K562 (cell line): ENCODE measurements around the gene IL34. TPM values are rescaled to one million over a fixed set of nuclear protein-coding genes. Genes with fewer than 3 reads are reported as not detected.

ENCODE experiments used
- ATAC-seq: fragments of 200-7000 bp; cut with Tn5 transposase; 3 replicates; pipeline ENCODE4 v1.9.1; 2020; ENCODE audit warnings: moderate library complexity
- BruUV-seq: library from RNA; stranded (reverse); fragments of 400-500 nt; replicated peaks from 2 replicates; lab custom pipeline; 2021; lab: Mats Ljungman, UMichigan
- CTCF ChIA-PET: fragments of 300-600 bp; formaldehyde crosslinking; extraction: SDS; loops from one replicate; lab custom pipeline; 2021; ENCODE audit warnings: low intra/inter-chr PET ratio; lab: Yijun Ruan, JAX
- POLR2A ChIA-PET: fragments of 300-600, 350-650 bp; sonication (Branson Sonifier 250); formaldehyde crosslinking; extraction: SDS; loops from one replicate; lab custom pipeline; 2021; ENCODE audit warnings: antibody characterized with exemption, inconsistent platforms; lab: Yijun Ruan, JAX
- DNase-seq, 4 experiments: peaks; one replicate each; pipeline versions ENCODE4 v3.0.0 to v3.0.0-alpha.2; 2011 to 2018; ENCODE audit warnings: low spot score in 3 of 4, mixed read lengths in 3 of 4; ENCODE audit errors: extremely low read depth in 1 of 4
- FAIRE-seq: peaks from 2 replicates; lab custom pipeline; 2011; peaks lifted over from hg19 to GRCh38; lab: Jason Lieb, UNC
- H2AFZ ChIP-seq: 2 replicates; pipeline ENCODE4 v1.6.0; 2011; ENCODE audit warnings: low read depth, low read length, control low read depth, inconsistent platforms
- H3K27ac ChIP-seq: fragments of 200-600 bp; 3 replicates; pipeline ENCODE4 v1.8.0; 2011; ENCODE audit warnings: low read depth, mild to moderate bottlenecking, control low read depth, inconsistent platforms, low read length, moderate library complexity, mixed read lengths; ENCODE audit errors: extremely low read depth
- H3K27me3 ChIP-seq, 2 experiments: fragments of 300-600 bp in 1 of 2; 2 replicates in 1 of 2; 3 replicates in 1 of 2; pipeline versions ENCODE4 v1.6.0 to v1.8.0; 2011; ENCODE audit warnings: inconsistent platforms in 2 of 2, low read length in 2 of 2, mild to moderate bottlenecking in 1 of 2, mixed read lengths in 1 of 2, moderate library complexity in 1 of 2; ENCODE audit not compliant: control insufficient read depth in 2 of 2, insufficient read depth in 2 of 2
- H3K36me3 ChIP-seq: fragments of 300-600 bp; 3 replicates; pipeline ENCODE4 v1.8.0; 2011; ENCODE audit warnings: mild to moderate bottlenecking, low read length, inconsistent platforms; ENCODE audit not compliant: control insufficient read depth, insufficient read depth
- H3K4me1 ChIP-seq, 2 experiments: fragments of 200-600 bp in 1 of 2; replicated peaks in 1 of 2; 2 replicates in 1 of 2; 3 replicates in 1 of 2; pipeline versions ENCODE4 v1.5.1 to v1.8.0; 2011; ENCODE audit warnings: inconsistent platforms in 2 of 2, low read length in 2 of 2, mild to moderate bottlenecking in 1 of 2, mixed read lengths in 1 of 2, moderate library complexity in 1 of 2; ENCODE audit not compliant: control insufficient read depth in 2 of 2, insufficient read depth in 2 of 2
- H3K4me2 ChIP-seq: 2 replicates; pipeline ENCODE4 v1.6.1; 2011; ENCODE audit warnings: low read length, control low read depth, inconsistent platforms, mixed read lengths; ENCODE audit not compliant: insufficient read depth
- H3K4me3 ChIP-seq: fragments of 200-600 bp; sonication (generic), shearing (Covaris generic); 2 replicates; pipeline ENCODE4 v1.5.1; 2016; ENCODE audit warnings: control low read depth, inconsistent platforms
- H3K79me2 ChIP-seq: fragments of 200-600 bp; 3 replicates; pipeline ENCODE4 v1.8.0; 2011; ENCODE audit warnings: low read length, inconsistent platforms; ENCODE audit not compliant: control insufficient read depth, insufficient read depth
- H3K9ac ChIP-seq, 2 experiments: 2 replicates each; pipeline versions ENCODE4 v1.6.0 to v1.6.1; 2011; ENCODE audit warnings: low read depth in 2 of 2, low read length in 2 of 2, control low read depth in 1 of 2, inconsistent platforms in 1 of 2, mild to moderate bottlenecking in 1 of 2, mixed read lengths in 1 of 2; ENCODE audit not compliant: insufficient read depth in 1 of 2
- H3K9me1 ChIP-seq: one replicate; pipeline ENCODE4 v1.6.0; 2011; ENCODE audit warnings: inconsistent platforms, mild to moderate bottlenecking, low read length, moderate library complexity; ENCODE audit not compliant: control insufficient read depth, insufficient read depth
- H3K9me3 ChIP-seq: replicated peaks from 2 replicates; pipeline ENCODE4 v1.5.1; 2011; ENCODE audit warnings: low read depth, low read length, inconsistent platforms; ENCODE audit not compliant: control insufficient read depth, insufficient read depth
- H4K20me1 ChIP-seq: replicated peaks from 2 replicates; pipeline ENCODE4 v1.6.1; 2011; ENCODE audit warnings: low read length, inconsistent platforms, mixed read lengths; ENCODE audit not compliant: control insufficient read depth, insufficient read depth
- CHCHD3 ChIP-seq: fragments of 250-450 bp; sonication (Bioruptor Pico); IDR thresholded peaks from 2 replicates; pipeline ENCODE4 v2.1.2; 2022; ENCODE audit warnings: mild to moderate bottlenecking
- GATA2 ChIP-seq: sonication (generic); formaldehyde crosslinking; IDR thresholded peaks from 2 replicates; pipeline ENCODE4 v1.4.0; 2020; ENCODE audit warnings: mild to moderate bottlenecking, missing genetic modification reagents
- HDAC1 ChIP-seq, 2 experiments: fragments of 450-650 bp; IDR thresholded peaks; 2 replicates each; pipeline ENCODE4 v1.6.1; 2016 to 2017; ENCODE audit warnings: inconsistent platforms in 1 of 2, mild to moderate bottlenecking in 1 of 2, moderate library complexity in 1 of 2
- KAT8 ChIP-seq: fragments of 450-650 bp; IDR thresholded peaks from 2 replicates; pipeline ENCODE4 v1.6.1; 2016; ENCODE audit warnings: low read depth, mild to moderate bottlenecking
- SPI1 ChIP-seq: IDR thresholded peaks from 2 replicates; pipeline ENCODE4 v1.6.1; 2011; ENCODE audit warnings: low read depth, low read length, control low read depth, borderline replicate concordance
- ZNF232 ChIP-seq: sonication (generic); formaldehyde crosslinking; IDR thresholded peaks from 2 replicates; pipeline ENCODE4 v1.8.0; 2022; ENCODE audit warnings: mild to moderate bottlenecking, missing genetic modification reagents
- ZNF347 ChIP-seq: fragments of 450-650 bp; formaldehyde crosslinking; IDR thresholded peaks from 2 replicates; pipeline ENCODE4 v1.4.0; 2020; ENCODE audit warnings: low read depth, mild to moderate bottlenecking, moderate library complexity
- ZNF445 ChIP-seq: fragments of 250-450 bp; sonication (Bioruptor Pico); IDR thresholded peaks from 2 replicates; pipeline ENCODE4 v1.4.0; 2020; ENCODE audit warnings: low read depth, mild to moderate bottlenecking, moderate library complexity
- WGBS: fragments of 100-300 bp; shearing (Covaris generic); methylation state at CpG from one replicate; pipeline ENCODE4 v1.1.6; 2016; ENCODE audit warnings: low coverage, mixed read lengths; ENCODE audit not compliant: insufficient coverage; ENCODE audit errors: missing lambda C conversion rate; 5-methylcytosine and 5-hydroxymethylcytosine counted together
- in situ Hi-C: fragments of 300-500 bp; cut with MboI; formaldehyde crosslinking; loops from 4 replicates; pipeline ENCODE4 v1.15.0; 2018; ENCODE audit warnings: inconsistent platforms, mixed read lengths
- intact Hi-C: fragments of 100-400 bp; cut with micrococcal nuclease; formaldehyde crosslinking; loops from 2 replicates; pipeline ENCODE4 v1.14.2; 2022
- polyA plus RNA-seq, 8 experiments: library from polyadenylated mRNA; depleted of rRNA in 4 of 8; stranded (reverse) in 5 of 8; unstranded in 3 of 8; fragments of >200 nt; fragmentation: Nextera tagmentation in 2 of 8; fragmentation: Illumina TruSeq in 1 of 8; extraction: Ambion mirVana in 2 of 8; extraction: Trizol in 1 of 8; gene quantifications; 2 replicates each; pipeline versions ENCODE4 v1.2.1 to v1.2.3, GENCODE V29; 2011 to 2014; ENCODE audit warnings: inconsistent platforms in 1 of 8, missing spikeins in 1 of 8
- total RNA-seq, 7 experiments: library from RNA; depleted of rRNA in 6 of 7; stranded (reverse); fragments of >200 nt in 6 of 7; fragmentation: Illumina TruSeq in 2 of 7; extraction: Trizol in 2 of 7; gene quantifications; 2 replicates each; pipeline versions ENCODE4 v1.2.1 to v1.2.3, GENCODE V29; 2011 to 2021; ENCODE audit warnings: low replicate concordance in 1 of 7
- TF ChIP-seq, protein P1 (sequence below), 2 experiments: fragments of 450-650 bp in 1 of 2; sonication (generic) in 1 of 2; formaldehyde crosslinking in 1 of 2; IDR thresholded peaks in 1 of 2; conservative IDR thresholded peaks in 1 of 2; 2 replicates each; pipeline versions ENCODE4 v1.6.1 to v1.8.1; 2016 to 2023; ENCODE audit warnings: mild to moderate bottlenecking in 2 of 2, moderate library complexity in 2 of 2, inconsistent platforms in 1 of 2, missing genetic modification reagents in 1 of 2
- TF ChIP-seq, protein P2 (sequence below): fragments of 150-350 bp; IDR thresholded peaks from 2 replicates; pipeline ENCODE4 v1.6.1; 2014; ENCODE audit warnings: low read depth, mild to moderate bottlenecking, low read length, borderline replicate concordance
- TF ChIP-seq, protein P3 (sequence below): fragments of 450-650 bp; conservative IDR thresholded peaks from 2 replicates; pipeline ENCODE4 v1.6.1; 2016; ENCODE audit warnings: missing genetic modification characterization, low read depth, mild to moderate bottlenecking, missing compliant biosample characterization, moderate library complexity
- TF ChIP-seq, protein P4 (sequence below): fragments of 250-450 bp; sonication (Bioruptor Pico); IDR thresholded peaks from 2 replicates; pipeline ENCODE4 v1.5.0; 2020; ENCODE audit warnings: mild to moderate bottlenecking, borderline replicate concordance

Gene IL34
- total and polyA plus RNA-seq, 9 of the 15 experiments (the other 6 are each of a cell fraction or from before 2014, with no cell fraction given): 0.07 to 0.18 (median 0.10) TPM; not detected in 6

DNA sequence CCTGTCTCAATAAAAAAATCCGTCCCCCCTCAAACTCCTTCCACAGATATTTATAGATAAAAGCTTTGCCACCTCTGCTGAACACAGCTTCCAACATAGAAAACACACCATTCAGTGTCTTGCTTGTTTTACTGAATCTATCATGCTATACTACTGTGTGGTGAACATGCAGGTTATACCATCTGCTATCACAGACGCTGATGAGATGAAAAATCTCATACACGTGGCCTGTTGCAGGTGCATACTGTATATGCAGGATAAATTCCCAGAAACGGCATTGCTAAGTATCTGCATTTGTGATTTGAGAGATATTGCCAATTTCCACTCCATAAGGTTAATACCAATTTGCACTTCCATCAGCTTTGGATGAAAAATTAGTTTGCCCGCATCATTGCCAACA, 30.4 kb upstream of the IL34 start:
- H4K20me1 ChIP-seq: no peaks in the 10 kb centered on the region
- POLR2A ChIA-PET: no interaction called here
- no peak overlapping the region for H3K4me3 ChIP-seq
- H3K9me3 ChIP-seq: no peaks in the 10 kb centered on the region
- BruUV-seq: no TSS peak
- TF ChIP-seq, protein P1, sequence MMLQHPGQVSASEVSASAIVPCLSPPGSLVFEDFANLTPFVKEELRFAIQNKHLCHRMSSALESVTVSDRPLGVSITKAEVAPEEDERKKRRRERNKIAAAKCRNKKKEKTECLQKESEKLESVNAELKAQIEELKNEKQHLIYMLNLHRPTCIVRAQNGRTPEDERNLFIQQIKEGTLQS (IDR thresholded peaks at IDR 0.05): no peak
- TF ChIP-seq, protein P1 (CRISPR knock-in tag; conservative IDR thresholded peaks at IDR 0.05): no peak
- TF ChIP-seq, protein P2, sequence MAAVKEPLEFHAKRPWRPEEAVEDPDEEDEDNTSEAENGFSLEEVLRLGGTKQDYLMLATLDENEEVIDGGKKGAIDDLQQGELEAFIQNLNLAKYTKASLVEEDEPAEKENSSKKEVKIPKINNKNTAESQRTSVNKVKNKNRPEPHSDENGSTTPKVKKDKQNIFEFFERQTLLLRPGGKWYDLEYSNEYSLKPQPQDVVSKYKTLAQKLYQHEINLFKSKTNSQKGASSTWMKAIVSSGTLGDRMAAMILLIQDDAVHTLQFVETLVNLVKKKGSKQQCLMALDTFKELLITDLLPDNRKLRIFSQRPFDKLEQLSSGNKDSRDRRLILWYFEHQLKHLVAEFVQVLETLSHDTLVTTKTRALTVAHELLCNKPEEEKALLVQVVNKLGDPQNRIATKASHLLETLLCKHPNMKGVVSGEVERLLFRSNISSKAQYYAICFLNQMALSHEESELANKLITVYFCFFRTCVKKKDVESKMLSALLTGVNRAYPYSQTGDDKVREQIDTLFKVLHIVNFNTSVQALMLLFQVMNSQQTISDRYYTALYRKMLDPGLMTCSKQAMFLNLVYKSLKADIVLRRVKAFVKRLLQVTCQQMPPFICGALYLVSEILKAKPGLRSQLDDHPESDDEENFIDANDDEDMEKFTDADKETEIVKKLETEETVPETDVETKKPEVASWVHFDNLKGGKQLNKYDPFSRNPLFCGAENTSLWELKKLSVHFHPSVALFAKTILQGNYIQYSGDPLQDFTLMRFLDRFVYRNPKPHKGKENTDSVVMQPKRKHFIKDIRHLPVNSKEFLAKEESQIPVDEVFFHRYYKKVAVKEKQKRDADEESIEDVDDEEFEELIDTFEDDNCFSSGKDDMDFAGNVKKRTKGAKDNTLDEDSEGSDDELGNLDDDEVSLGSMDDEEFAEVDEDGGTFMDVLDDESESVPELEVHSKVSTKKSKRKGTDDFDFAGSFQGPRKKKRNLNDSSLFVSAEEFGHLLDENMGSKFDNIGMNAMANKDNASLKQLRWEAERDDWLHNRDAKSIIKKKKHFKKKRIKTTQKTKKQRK: no peak
- TF ChIP-seq ZNF347 (no peak), CHCHD3 (CRISPR knock-in tag) (no peak), HDAC1 (IDR thresholded peaks at IDR 0.05) (no peak), GATA2 (CRISPR knock-in tag) (no peak), SPI1 (no peak), ZNF232 (no peak), ZNF445 (CRISPR knock-in tag) (no peak), KAT8 (no peak)
- TF ChIP-seq, protein P3, sequence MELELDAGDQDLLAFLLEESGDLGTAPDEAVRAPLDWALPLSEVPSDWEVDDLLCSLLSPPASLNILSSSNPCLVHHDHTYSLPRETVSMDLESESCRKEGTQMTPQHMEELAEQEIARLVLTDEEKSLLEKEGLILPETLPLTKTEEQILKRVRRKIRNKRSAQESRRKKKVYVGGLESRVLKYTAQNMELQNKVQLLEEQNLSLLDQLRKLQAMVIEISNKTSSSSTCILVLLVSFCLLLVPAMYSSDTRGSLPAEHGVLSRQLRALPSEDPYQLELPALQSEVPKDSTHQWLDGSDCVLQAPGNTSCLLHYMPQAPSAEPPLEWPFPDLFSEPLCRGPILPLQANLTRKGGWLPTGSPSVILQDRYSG (tag): no peak
- TF ChIP-seq, protein P4, sequence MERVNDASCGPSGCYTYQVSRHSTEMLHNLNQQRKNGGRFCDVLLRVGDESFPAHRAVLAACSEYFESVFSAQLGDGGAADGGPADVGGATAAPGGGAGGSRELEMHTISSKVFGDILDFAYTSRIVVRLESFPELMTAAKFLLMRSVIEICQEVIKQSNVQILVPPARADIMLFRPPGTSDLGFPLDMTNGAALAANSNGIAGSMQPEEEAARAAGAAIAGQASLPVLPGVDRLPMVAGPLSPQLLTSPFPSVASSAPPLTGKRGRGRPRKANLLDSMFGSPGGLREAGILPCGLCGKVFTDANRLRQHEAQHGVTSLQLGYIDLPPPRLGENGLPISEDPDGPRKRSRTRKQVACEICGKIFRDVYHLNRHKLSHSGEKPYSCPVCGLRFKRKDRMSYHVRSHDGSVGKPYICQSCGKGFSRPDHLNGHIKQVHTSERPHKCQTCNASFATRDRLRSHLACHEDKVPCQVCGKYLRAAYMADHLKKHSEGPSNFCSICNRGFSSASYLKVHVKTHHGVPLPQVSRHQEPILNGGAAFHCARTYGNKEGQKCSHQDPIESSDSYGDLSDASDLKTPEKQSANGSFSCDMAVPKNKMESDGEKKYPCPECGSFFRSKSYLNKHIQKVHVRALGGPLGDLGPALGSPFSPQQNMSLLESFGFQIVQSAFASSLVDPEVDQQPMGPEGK: no peak
- CTCF ChIA-PET: no interaction called here
- no peak for ATAC-seq
- DNase-seq: peak in 1 of 4 experiments; percentile 2
- H3K27ac ChIP-seq: no peak overlapping the region
- no peak overlapping the region for H3K9ac ChIP-seq
- intact Hi-C loops: no loop called here
- peaks cover 0 to 5% of the 10 kb centered on the region in 2 experiments; a peak in 1 of 5 replicates for H3K4me1 ChIP-seq
- H3K9me1 ChIP-seq: no peaks in the 10 kb centered on the region
- in situ Hi-C loops: no loop called here
- H3K36me3 ChIP-seq: no peaks in the 10 kb centered on the region
- no peak for FAIRE-seq
- no peaks in the 10 kb centered on the region for H3K79me2 ChIP-seq
- no peak overlapping the region for H2AFZ ChIP-seq
- WGBS: 19% methylated on average over 5 of the region's 5 CpGs
- H3K4me2 ChIP-seq: no peak overlapping the region
- peaks cover 0 to 13% of the 10 kb centered on the region in 2 experiments; a peak in 3 of 5 replicates for H3K27me3 ChIP-seq
